Osteocyte (in vitro differentiated cells): ENCODE data around the gene LIAS. TPM values are rescaled to one million over a fixed set of nuclear protein-coding genes. Genes with fewer than 3 reads are reported as not detected.
A peak's percentile ranks its signal among the peaks of the same experiment; 100 is the strongest.

Source experiments
- DNase-seq: peaks from one replicate; pipeline ENCODE4 v3.0.0; 2021; ENCODE audit warnings: mixed read lengths; ENCODE audit not compliant: unreplicated experiment; ENCODE audit errors: extremely low spot score
- H3K27ac Mint-ChIP-seq: one replicate; pipeline ENCODE4 v1.8.0; 2021; ENCODE audit warnings: mild to moderate bottlenecking, mixed read lengths; ENCODE audit not compliant: unreplicated experiment
- H3K27me3 Mint-ChIP-seq: one replicate; pipeline ENCODE4 v1.8.0; 2021; ENCODE audit warnings: mixed read lengths; ENCODE audit not compliant: unreplicated experiment
- H3K36me3 Mint-ChIP-seq: one replicate; pipeline ENCODE4 v1.8.0; 2021; ENCODE audit warnings: mixed read lengths; ENCODE audit not compliant: unreplicated experiment
- H3K4me1 Mint-ChIP-seq: one replicate; pipeline ENCODE4 v1.8.0; 2021; ENCODE audit warnings: mixed read lengths; ENCODE audit not compliant: unreplicated experiment
- H3K4me3 Mint-ChIP-seq: one replicate; pipeline ENCODE4 v1.8.0; 2021; ENCODE audit warnings: mild to moderate bottlenecking, moderate library complexity, mixed read lengths; ENCODE audit not compliant: unreplicated experiment
- H3K9me3 Mint-ChIP-seq: one replicate; pipeline ENCODE4 v1.8.0; 2021; ENCODE audit warnings: mixed read lengths; ENCODE audit not compliant: unreplicated experiment
- CTCF ChIP-seq: fragments of 200-600 bp; sonication (generic); IDR thresholded peaks from 2 replicates; pipeline ENCODE4 v1.5.0; 2021; ENCODE audit warnings: antibody characterized with exemption, mild to moderate bottlenecking, moderate library complexity
- total RNA-seq: library from RNA; stranded (reverse); gene quantifications from 2 replicates; pipeline ENCODE4 v1.2.1, GENCODE V29; 2021

LIAS gene
- total RNA-seq, 1 donor from 2014 or later = 10.9 TPM

GRCh38 chr4:39435659-39436563 is 22.9 kb upstream of the LIAS start:
- H3K36me3 Mint-ChIP-seq = no peaks in the 10 kb centered on the region
- H3K27me3 Mint-ChIP-seq = peaks cover 27% of the 10 kb centered on the region
- H3K4me1 Mint-ChIP-seq = no peaks in the 10 kb centered on the region
- H3K4me3 Mint-ChIP-seq = no peak overlapping the region
- no peak for DNase-seq
- no peak overlapping the region for H3K27ac Mint-ChIP-seq
- peak; percentile 43 for TF ChIP-seq CTCF
- H3K9me3 Mint-ChIP-seq = no peaks in the 10 kb centered on the region

GRCh38 chr4:39441593-39441992 is 17.3 kb upstream of the LIAS start:
- H3K4me3 Mint-ChIP-seq = no peak overlapping the region
- no peak for TF ChIP-seq CTCF
- H3K4me1 Mint-ChIP-seq = no peaks in the 10 kb centered on the region

GRCh38 chr4:39442998-39443397 is 15.9 kb upstream of the LIAS start:
- no peak for DNase-seq
- Mint-ChIP-seq H3K27me3 (peaks cover 12% of the 10 kb centered on the region), H3K36me3 (no peaks in the 10 kb centered on the region), H3K4me3 (no peak overlapping the region), H3K4me1 (no peaks in the 10 kb centered on the region), H3K9me3 (no peaks in the 10 kb centered on the region), H3K27ac (no peak overlapping the region)
- TF ChIP-seq CTCF = no peak

More at GRCh38 chr4:39441593-39441992, 17.3 kb upstream of the LIAS start:
- H3K36me3 Mint-ChIP-seq = no peaks in the 10 kb centered on the region
- no peak for DNase-seq
- H3K27me3 Mint-ChIP-seq = peaks cover 24% of the 10 kb centered on the region
- no peak overlapping the region for H3K27ac Mint-ChIP-seq
- H3K9me3 Mint-ChIP-seq = no peaks in the 10 kb centered on the region

- Mint-ChIP-seq H3K27ac (no peak overlapping the region), H3K36me3 (peaks cover 7% of the 10 kb centered on the region)
- no peak for TF ChIP-seq CTCF
These were observed 12.4 kb upstream of the LIAS start for GRCh38 chr4:39446483-39446841.

GRCh38 chr4:39446842-39447573 is 11.8 kb upstream of the LIAS start:
- no peaks in the 10 kb centered on the region for H3K4me1 Mint-ChIP-seq
- no peaks in the 10 kb centered on the region for H3K9me3 Mint-ChIP-seq
- H3K27ac Mint-ChIP-seq = no peak overlapping the region
- H3K4me3 Mint-ChIP-seq = no peak overlapping the region
- no peaks in the 10 kb centered on the region for H3K27me3 Mint-ChIP-seq
- no peak for TF ChIP-seq CTCF
- DNase-seq = no peak
- peaks cover 13% of the 10 kb centered on the region for H3K36me3 Mint-ChIP-seq

More at GRCh38 chr4:39446483-39446841, 12.4 kb upstream of the LIAS start:
- Mint-ChIP-seq H3K27me3 (no peaks in the 10 kb centered on the region), H3K4me3 (no peak overlapping the region), H3K9me3 (no peaks in the 10 kb centered on the region), H3K4me1 (no peaks in the 10 kb centered on the region)
- DNase-seq = no peak
